Measurements from ENCODE around the gene UQCC5. TPM values are rescaled to one million over a fixed set of nuclear protein-coding genes. Genes with fewer than 3 reads are reported as not detected.

Gene UQCC5
- polyA plus RNA-seq, 3 donors = 11.3 to 34.4 (median 21.4) TPM

- WGBS, 3 donors = 89 to 93% (median 92%) methylated on average over 9 to 11 of the region's 11 CpGs
- H3K27ac ChIP-seq (ENCODE audit: low read depth, low read length) = no peak overlapping the region
Measured at GRCh38 chr3:52502001-52502400, 34.4 kb upstream of the UQCC5 start.

- 94 to 96% (median 96%) methylated on average over 11 of the region's 11 CpGs for WGBS, 3 donors
Measured at GRCh38 chr3:52502808-52503350, 33.5 kb upstream of the UQCC5 start.

DNA sequence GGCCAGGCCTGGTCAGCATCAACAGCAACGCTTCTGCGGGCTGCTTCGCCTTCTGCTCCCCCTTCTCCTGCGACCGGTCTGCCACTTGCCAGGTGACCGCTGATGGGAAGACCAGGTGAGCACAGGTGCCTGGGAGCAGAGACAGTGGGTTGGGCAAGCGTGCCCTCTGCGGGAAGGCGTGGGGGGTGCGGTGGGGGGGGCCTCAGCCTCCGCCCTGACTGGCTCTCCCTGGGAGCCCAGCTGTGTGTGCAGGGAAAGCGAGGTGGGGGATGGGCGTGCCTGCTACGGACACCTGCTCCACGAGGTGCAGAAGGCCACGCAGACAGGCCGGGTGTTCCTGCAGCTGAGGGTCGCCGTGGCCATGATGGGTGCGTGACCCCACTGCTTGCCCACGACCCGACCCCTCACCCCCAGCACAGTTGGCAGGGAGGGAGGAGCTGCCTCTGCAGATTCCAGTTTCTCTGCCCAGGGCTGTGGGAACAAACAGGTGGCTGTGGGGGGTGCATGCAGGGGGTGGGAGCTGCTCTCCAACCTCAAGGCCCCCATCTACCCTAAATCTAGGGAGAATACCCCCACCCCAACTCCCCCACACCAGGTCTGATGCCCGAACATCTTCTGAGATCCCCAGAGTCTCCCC, 32.5 kb upstream of the UQCC5 start:
- no peak overlapping the region for H3K27ac ChIP-seq (ENCODE audit: low read depth, low read length)
- WGBS, 3 donors = 37 to 78% (median 67%) methylated on average over 21 to 23 of the region's 23 CpGs

More at GRCh38 chr3:52502808-52503350, 33.5 kb upstream of the UQCC5 start:
- H3K27ac ChIP-seq (ENCODE audit: low read depth, low read length) = no peak overlapping the region

GRCh38 chr3:52504977-52505376, 31.4 kb upstream of the UQCC5 start:
- WGBS, 3 donors = 86 to 91% (median 86%) methylated on average over 10 of the region's 10 CpGs

DNA sequence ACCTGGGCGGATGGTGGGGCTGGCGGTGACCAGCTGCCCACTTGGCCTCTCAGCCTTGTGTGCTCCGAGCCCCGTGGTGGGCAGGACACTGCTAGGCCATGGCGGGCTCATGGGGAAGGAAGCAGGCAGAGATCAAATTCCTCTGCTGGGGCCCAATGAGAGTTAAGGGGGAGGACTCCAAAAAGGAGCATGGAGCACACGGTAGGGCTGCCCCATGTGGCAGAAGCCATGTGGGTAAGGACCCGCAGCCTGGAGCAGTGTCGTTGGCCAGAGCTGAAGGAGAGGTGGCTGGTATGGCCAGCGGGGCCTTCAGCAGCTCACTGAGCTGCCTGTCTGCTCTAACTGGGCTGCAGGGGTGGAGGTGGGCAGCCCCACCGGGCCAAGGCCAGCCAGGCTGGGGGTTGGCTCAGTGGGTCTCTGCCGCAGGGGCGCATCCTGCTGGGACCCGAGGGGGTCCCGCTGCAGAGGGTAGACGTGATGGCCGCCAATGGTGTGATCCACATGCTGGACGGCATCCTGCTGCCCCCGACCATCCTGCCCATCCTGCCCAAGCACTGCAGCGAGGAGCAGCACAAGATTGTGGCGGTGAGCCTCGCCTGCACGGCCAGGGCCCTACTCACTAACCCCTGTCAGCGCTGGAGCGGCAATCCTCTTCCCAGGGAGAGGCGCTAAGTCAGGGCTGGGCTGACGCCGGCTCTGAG, 30.0 kb upstream of the UQCC5 start:
- 81 to 87% (median 87%) methylated on average over 26 to 27 of the region's 27 CpGs for WGBS, 3 donors
- no peak overlapping the region for H3K27ac ChIP-seq (ENCODE audit: low read depth, low read length)

More at GRCh38 chr3:52504977-52505376, 31.4 kb upstream of the UQCC5 start:
- no peak overlapping the region for H3K27ac ChIP-seq (ENCODE audit: low read depth, low read length)

DNA sequence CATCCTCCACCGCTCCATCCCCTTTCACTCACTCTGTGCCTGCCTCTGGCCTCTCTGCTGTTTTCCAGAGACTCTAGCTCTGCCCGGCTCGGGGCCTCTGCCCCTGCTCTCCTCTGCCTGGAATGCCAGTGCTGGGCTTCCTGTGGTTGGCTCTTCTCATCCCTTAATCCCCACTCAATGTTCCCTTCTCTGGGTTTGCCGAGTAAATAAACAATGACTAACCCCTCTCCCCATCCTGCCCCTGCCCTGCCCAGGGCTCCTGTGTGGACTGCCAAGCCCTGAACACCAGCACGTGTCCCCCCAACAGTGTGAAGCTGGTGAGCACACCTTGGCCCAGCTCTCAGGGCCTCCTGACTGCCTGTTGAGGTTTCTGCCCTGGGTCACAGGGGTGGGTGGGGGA, 29.0 kb upstream of the UQCC5 start:
- no peak overlapping the region for H3K27ac ChIP-seq (ENCODE audit: low read depth, low read length)
- 83 to 90% (median 87%) methylated on average over 5 of the region's 5 CpGs for WGBS, 3 donors

DNA sequence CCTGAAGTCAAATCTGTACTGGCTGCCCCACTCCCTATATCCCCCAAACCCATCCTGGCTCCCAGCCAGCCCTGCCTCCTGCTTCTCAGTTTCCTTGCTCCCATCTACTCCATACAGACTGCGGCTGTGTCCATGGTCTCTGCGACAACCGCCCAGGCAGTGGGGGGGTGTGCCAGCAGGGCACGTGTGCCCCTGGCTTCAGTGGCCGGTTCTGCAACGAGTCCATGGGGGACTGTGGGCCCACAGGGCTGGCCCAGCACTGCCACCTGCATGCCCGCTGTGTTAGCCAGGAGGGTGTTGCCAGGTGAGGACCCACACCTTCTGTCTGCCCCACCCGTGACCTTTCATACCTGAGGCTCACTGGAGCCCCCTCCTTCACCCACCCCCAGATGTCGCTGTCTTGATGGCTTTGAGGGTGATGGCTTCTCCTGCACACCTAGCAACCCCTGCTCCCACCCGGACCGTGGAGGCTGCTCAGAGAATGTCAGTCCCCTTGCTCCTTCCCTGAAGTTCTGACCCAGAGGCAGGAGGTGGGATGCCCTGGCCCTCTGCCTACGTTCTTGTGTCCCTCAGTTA, 26.6 kb upstream of the UQCC5 start:
- WGBS, 3 donors = 76 to 84% (median 80%) methylated on average over 12 of the region's 12 CpGs

DNA sequence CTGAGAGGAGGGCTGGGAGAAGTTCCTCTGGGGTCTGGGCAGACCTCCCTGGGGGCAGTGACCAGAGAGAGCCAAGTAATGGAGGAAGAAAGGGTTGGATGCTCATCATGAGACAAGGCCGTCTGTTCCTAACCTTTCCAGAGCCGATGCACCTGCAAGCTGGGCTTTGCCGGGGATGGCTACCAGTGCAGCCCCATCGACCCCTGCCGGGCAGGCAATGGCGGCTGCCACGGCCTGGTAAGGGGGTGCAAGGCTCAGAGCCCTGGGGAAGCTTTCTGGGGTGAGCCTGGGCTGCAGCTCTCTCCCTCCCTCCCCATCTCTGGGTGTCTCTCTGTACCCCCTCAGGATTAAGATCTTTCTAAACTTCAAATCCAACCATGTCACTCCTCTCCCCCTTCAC, 24.9 kb upstream of the UQCC5 start:
- 87 to 94% (median 88%) methylated on average over 7 of the region's 7 CpGs for WGBS, 3 donors

More for the DNA sequence above, 26.6 kb upstream of the UQCC5 start:
- H3K27ac ChIP-seq (ENCODE audit: low read depth, low read length) = no peak overlapping the region

GRCh38 chr3:52512105-52512504, 24.3 kb upstream of the UQCC5 start:
- WGBS, 3 donors = 68 to 74% (median 69%) methylated on average over 8 of the region's 8 CpGs
- no peak overlapping the region for H3K27ac ChIP-seq (ENCODE audit: low read depth, low read length)

More for the DNA sequence above, 24.9 kb upstream of the UQCC5 start:
- no peak overlapping the region for H3K27ac ChIP-seq (ENCODE audit: low read depth, low read length)

DNA sequence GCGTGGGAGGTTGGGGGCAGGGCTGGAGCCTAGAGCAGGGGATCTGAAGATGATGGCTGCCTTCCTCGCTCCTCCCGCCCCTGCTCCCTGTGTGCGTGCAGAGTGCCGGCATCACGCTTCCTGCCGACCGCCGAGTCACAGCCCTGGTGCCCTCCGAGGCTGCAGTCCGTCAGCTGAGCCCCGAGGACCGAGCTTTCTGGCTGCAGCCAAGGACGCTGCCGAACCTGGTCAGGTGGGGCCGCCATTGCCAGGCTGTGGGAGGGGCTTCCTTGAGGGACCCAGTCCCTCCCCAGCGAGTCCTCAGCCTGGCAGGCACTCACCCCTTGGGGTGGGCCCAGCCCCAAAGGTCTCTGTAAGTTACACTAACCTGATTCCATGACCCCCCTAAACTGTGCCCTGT, 23.7 kb upstream of the UQCC5 start:
- 77 to 82% (median 78%) methylated on average over 17 of the region's 17 CpGs for WGBS, 3 donors
- no peak overlapping the region for H3K27ac ChIP-seq (ENCODE audit: low read depth, low read length)

- H3K27ac ChIP-seq (ENCODE audit: low read depth, low read length) = no peak overlapping the region
- WGBS, 3 donors = 91 to 93% (median 93%) methylated on average over 7 of the region's 7 CpGs
Measured at GRCh38 chr3:52513281-52513680, 23.1 kb upstream of the UQCC5 start.

- no peak overlapping the region for H3K27ac ChIP-seq (ENCODE audit: low read depth, low read length)
- 83 to 87% (median 86%) methylated on average over 11 of the region's 11 CpGs for WGBS, 3 donors
Measured at GRCh38 chr3:52514576-52514975, 21.8 kb upstream of the UQCC5 start.

DNA sequence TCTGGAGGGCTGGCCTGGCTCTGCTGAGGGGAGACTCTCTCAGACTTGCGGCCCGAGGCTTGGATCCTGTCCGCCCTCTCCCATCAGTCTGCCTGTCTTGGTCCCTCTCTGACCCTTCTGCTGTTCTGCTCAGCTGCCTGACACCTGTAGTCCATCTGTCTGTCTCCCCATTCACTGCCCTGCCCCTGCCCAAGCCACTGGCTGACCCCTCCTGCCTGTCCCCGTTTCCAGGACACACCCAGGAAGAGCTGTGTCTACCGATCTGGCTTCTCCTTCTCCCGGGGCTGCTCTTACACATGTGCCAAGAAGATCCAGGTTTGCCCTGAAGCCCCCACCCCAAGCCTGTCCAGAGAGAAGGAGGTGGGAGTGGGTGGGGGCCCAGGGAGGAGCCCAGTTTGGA, 21.2 kb upstream of the UQCC5 start:
- 52 to 72% (median 55%) methylated on average over 6 of the region's 6 CpGs for WGBS, 3 donors
- H3K27ac ChIP-seq (ENCODE audit: low read depth, low read length) = no peak overlapping the region

DNA sequence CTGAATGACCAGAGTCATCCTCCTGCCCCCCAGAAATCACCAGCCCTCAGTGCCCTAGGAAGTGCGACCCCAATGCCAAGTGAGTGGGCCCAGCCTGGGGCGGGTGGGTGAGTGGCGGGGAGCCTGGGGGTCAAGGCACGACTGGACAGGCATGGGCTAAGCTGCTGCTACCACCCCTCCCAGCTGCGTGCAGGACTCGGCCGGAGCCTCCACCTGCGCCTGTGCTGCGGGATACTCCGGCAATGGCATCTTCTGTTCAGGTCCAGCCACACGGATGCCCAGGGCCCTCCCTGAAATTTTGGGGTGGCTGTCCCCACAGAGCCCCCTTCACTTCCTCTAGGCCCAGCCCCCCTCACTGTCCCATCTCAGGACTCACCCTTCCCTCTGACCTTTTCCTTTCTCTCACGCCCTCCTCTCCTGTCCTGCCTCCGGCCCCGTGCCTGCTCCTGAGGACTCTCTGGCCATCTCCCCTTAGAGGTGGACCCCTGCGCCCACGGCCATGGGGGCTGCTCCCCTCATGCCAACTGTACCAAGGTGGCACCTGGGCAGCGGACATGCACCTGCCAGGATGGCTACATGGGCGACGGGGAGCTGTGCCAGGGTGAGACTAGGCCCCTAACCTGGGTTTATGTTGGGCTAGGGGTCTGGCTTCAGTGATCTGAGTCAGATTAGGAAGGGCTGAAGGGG, 19.8 kb upstream of the UQCC5 start:
- no peak overlapping the region for H3K27ac ChIP-seq (ENCODE audit: low read depth, low read length)
- WGBS, 3 donors = 92 to 93% (median 93%) methylated on average over 17 to 19 of the region's 19 CpGs

- no peak overlapping the region for H3K27ac ChIP-seq (ENCODE audit: low read depth, low read length)
- WGBS, 3 donors = 81 to 87% (median 86%) methylated on average over 23 to 25 of the region's 25 CpGs
Measured at GRCh38 chr3:52517796-52518722, 18.3 kb upstream of the UQCC5 start.

DNA sequence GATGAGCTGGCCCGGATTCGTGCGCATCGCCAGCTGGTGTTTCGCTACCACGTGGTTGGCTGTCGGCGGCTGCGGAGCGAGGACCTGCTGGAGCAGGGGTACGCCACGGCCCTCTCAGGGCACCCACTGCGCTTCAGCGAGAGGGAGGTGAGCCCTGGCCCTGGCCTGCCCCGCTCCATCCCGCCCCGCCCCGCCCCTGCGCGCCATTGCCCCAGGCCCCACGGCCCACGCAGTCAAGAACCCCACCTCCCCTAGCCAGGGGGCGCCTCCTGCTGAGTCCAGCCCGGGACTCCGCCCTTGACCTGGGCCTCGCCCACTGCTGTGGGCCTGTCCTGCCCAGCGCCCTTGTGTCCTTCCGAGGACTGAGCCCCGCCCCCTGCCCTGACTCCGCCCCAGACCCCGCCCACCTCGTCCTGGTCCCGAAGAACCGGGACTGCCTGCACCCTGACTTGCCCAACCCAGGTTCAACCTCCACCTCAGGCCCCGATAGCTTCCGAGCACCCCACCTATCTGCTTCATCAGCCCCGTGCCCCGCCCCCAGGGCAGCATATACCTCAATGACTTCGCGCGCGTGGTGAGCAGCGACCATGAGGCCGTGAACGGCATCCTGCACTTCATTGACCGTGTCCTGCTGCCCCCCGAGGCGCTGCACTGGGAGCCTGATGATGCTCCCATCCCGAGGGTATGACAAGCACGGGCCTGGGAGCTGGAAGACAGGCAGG, 17.5 kb upstream of the UQCC5 start:
- 56 to 73% (median 58%) methylated on average over 36 to 50 of the region's 50 CpGs for WGBS, 3 donors
- no peak overlapping the region for H3K27ac ChIP-seq (ENCODE audit: low read depth, low read length)

GRCh38 chr3:52519445-52520140, 16.8 kb upstream of the UQCC5 start:
- no peak overlapping the region for H3K27ac ChIP-seq (ENCODE audit: low read depth, low read length)
- 91 to 94% (median 92%) methylated on average over 20 to 22 of the region's 22 CpGs for WGBS, 3 donors

Measured in adipose tissue (tissue), 3 donors.